ENCODE results near the gene TNK2.

The TNK2 gene

GRCh38 chr3:195897853-195898415 is 10.4 kb downstream of the TNK2 start:
- DNase-seq (ENCODE audit: extremely low spot score), result no peak
- CTCF ChIA-PET, result no interaction called here

GRCh38 chr3:195897081-195897852 is 11.1 kb downstream of the TNK2 start:
- TF ChIP-seq SUZ12 (IDR thresholded peaks at IDR 0.05) (no peak), SP1 (IDR thresholded peaks at IDR 0.05) (no peak), NFRKB (IDR thresholded peaks at IDR 0.05) (no peak), HDGF (IDR thresholded peaks at IDR 0.05; ENCODE audit: borderline replicate concordance) (no peak), CTBP1 (IDR thresholded peaks at IDR 0.05; ENCODE audit: borderline replicate concordance) (no peak), L3MBTL2 (conservative IDR thresholded peaks at IDR 0.05) (no peak), BHLHE40 (IDR thresholded peaks at IDR 0.05; ENCODE audit: borderline replicate concordance) (no peak)
- no peak for DNase-seq (ENCODE audit: extremely low spot score)
- POLR2A ChIA-PET, result no interaction called here
- CTCF ChIA-PET, result interaction anchor here (1.5 kb wide), 1 partner anchor 38 kb away, joined by 5 read pairs; no protein-coding TSS in a partner anchor

More at GRCh38 chr3:195897853-195898415, 10.4 kb downstream of the TNK2 start:
- POLR2A ChIA-PET, result no interaction called here
- TF ChIP-seq LEF1 (IDR thresholded peaks at IDR 0.05; ENCODE audit: borderline replicate concordance) (no peak), ELF4 (IDR thresholded peaks at IDR 0.05) (no peak), PKNOX1 (IDR thresholded peaks at IDR 0.05) (no peak), FOXK2 (IDR thresholded peaks at IDR 0.05) (no peak), FOXA1 (IDR thresholded peaks at IDR 0.05) (no peak)

- CTCF ChIA-PET, result interaction anchor here (0.6 to 1.5 kb wide), 4 partner anchors 33 to 1529 kb away, joined by 3 to 5 read pairs (median 3); no protein-coding TSS in a partner anchor
- no peak for TF ChIP-seq TARDBP (IDR thresholded peaks at IDR 0.05)
- no peak for TF ChIP-seq FOXA1 (IDR thresholded peaks at IDR 0.05)
- TF ChIP-seq BHLHE40 (IDR thresholded peaks at IDR 0.05; ENCODE audit: borderline replicate concordance), result no peak
- no peak for TF ChIP-seq FOXK2 (IDR thresholded peaks at IDR 0.05)
- TF ChIP-seq LEF1 (IDR thresholded peaks at IDR 0.05; ENCODE audit: borderline replicate concordance), result no peak
- no peak for TF ChIP-seq CTBP1 (IDR thresholded peaks at IDR 0.05; ENCODE audit: borderline replicate concordance)
- POLR2A ChIA-PET, result interaction anchor here (1.5 kb wide), 1 partner anchor 15 kb away, joined by 3 read pairs; no protein-coding TSS in a partner anchor
- DNase-seq (ENCODE audit: extremely low spot score), result no peak
Observed at GRCh38 chr3:195896361-195897080, 11.8 kb downstream of the TNK2 start.

- peak; percentile 47 for DNase-seq (ENCODE audit: extremely low spot score)
- ChIA-PET POLR2A (interaction anchor here (1.5 kb wide), 1 partner anchor 16 kb away, joined by 3 read pairs; no protein-coding TSS in a partner anchor), CTCF (interaction anchor here (0.6 to 1.7 kb wide), 6 partner anchors 19 to 1528 kb away, joined by 3 to 7 read pairs (median 3); no protein-coding TSS in a partner anchor)
- TF ChIP-seq ARNT (IDR thresholded peaks at IDR 0.05) (no peak), BHLHE40 (IDR thresholded peaks at IDR 0.05; ENCODE audit: borderline replicate concordance) (no peak), FOXA1 (IDR thresholded peaks at IDR 0.05) (no peak), FOXK2 (IDR thresholded peaks at IDR 0.05) (no peak), PKNOX1 (IDR thresholded peaks at IDR 0.05) (no peak), ELF4 (IDR thresholded peaks at IDR 0.05) (no peak), L3MBTL2 (conservative IDR thresholded peaks at IDR 0.05) (no peak; the same call in 1 of the 2 replicates), SP1 (IDR thresholded peaks at IDR 0.05) (no peak), LEF1 (IDR thresholded peaks at IDR 0.05; ENCODE audit: borderline replicate concordance) (no peak), FOXM1 (IDR thresholded peaks at IDR 0.05; ENCODE audit: borderline replicate concordance) (no peak), TARDBP (IDR thresholded peaks at IDR 0.05) (no peak)
Observed at GRCh38 chr3:195895861-195896360, 12.4 kb downstream of the TNK2 start.

GRCh38 chr3:195895078-195895860 is 13.1 kb downstream of the TNK2 start:
- peak; percentile 49 for DNase-seq (ENCODE audit: extremely low spot score)
- ChIA-PET CTCF (interaction anchor here (0.7 to 1.7 kb wide), 11 partner anchors 11 to 191 kb away, joined by 3 to 12 read pairs (median 5); no protein-coding TSS in a partner anchor), POLR2A (interaction anchor here (1.5 kb wide), 1 partner anchor 17 kb away, joined by 3 read pairs; no protein-coding TSS in a partner anchor)
- no peak for TF ChIP-seq SP1 (IDR thresholded peaks at IDR 0.05)
- no peak for TF ChIP-seq FOXK2 (IDR thresholded peaks at IDR 0.05)
- no peak for TF ChIP-seq ARNT (IDR thresholded peaks at IDR 0.05)

GRCh38 chr3:195893916-195894465 is 14.4 kb downstream of the TNK2 start:
- ChIA-PET CTCF (interaction anchor here (0.5 to 1.7 kb wide), 12 partner anchors 10 to 1918 kb away, joined by 3 to 12 read pairs (median 4); no protein-coding TSS in a partner anchor), POLR2A (no interaction called here)
- no peak for DNase-seq (ENCODE audit: extremely low spot score)
- no peak for TF ChIP-seq LEF1 (IDR thresholded peaks at IDR 0.05; ENCODE audit: borderline replicate concordance)
- TF ChIP-seq HDGF (IDR thresholded peaks at IDR 0.05; ENCODE audit: borderline replicate concordance), result no peak
